ENCODE data around the gene ZMYND11. TPM values are rescaled to one million over a fixed set of nuclear protein-coding genes. Genes with fewer than 3 reads are reported as not detected.

ZMYND11 gene
- total and polyA plus RNA-seq, 4 donors: 109 to 143 (median 119) TPM

DNA sequence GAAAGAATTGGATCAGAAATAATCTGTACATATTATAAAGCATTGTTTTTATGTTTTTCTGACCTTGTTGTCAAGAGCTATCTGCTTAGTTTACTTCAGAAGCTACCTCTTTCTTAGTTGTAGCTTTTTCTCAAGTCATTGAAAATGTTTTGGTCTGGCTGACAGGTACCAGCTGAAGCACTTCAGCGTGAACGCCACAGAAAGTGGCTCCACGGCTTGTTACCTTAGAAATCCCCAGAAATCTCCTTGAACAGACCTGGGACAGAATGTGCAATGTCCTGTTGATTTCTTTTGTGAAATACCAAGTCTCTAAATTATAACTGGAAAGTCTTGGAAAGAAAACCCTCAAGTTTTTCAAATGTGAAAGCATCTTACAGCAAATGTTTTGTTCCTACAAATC lies 96.8 kb downstream of the ZMYND11 start:
- no peaks in the 10 kb centered on the region for H3K27me3 ChIP-seq (ENCODE audit: control insufficient read depth, insufficient read depth, low read length)
- DNase-seq (ENCODE audit: low read depth in 4 of 6, low spot score in 6 of 6): no peak
- WGBS (ENCODE audit: insufficient coverage): 80% methylated on average over 3 of the region's 3 CpGs
- no peaks in the 10 kb centered on the region for H3K4me1 ChIP-seq (ENCODE audit: control insufficient read depth, insufficient read depth, low read length)
- H3K27ac ChIP-seq (ENCODE audit: low read depth, low read length): no peak overlapping the region
- H3K9me3 ChIP-seq (ENCODE audit: control insufficient read depth, insufficient read depth, low read length): no peaks in the 10 kb centered on the region
- no peaks in the 10 kb centered on the region for H3K36me3 ChIP-seq (ENCODE audit: control insufficient read depth, insufficient read depth, low read length)
- no peak overlapping the region for H3K4me3 ChIP-seq (ENCODE audit: low read depth, low read length)

DNA sequence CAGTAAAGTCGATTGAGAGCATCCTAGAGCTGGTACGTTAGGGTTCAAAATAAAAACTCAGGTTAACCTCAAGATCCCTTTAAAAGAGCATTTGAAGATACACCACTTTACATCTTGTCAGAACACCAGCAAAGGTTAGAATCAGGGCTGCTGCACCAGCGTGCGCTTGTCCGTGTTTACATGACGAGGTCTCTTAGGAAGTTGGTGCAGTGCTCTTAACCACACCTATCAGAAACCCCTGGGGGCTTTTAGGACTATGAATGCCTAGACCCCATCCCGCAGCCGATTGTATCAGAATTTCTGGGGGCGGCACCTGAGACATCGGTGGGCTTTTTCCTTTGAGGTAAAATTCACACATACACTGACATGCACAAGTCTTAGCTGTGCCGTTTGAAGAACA lies 97.6 kb downstream of the ZMYND11 start:
- Histone ChIP-seq H3K4me3 (ENCODE audit: low read depth, low read length) (no peak overlapping the region), H3K27me3 (ENCODE audit: control insufficient read depth, insufficient read depth, low read length) (no peaks in the 10 kb centered on the region), H3K4me1 (ENCODE audit: control insufficient read depth, insufficient read depth, low read length) (no peaks in the 10 kb centered on the region), H3K27ac (ENCODE audit: low read depth, low read length) (no peak overlapping the region), H3K36me3 (ENCODE audit: control insufficient read depth, insufficient read depth, low read length) (no peaks in the 10 kb centered on the region), H3K9me3 (ENCODE audit: control insufficient read depth, insufficient read depth, low read length) (no peaks in the 10 kb centered on the region)
- DNase-seq (ENCODE audit: low read depth in 4 of 6, low spot score in 6 of 6): no peak
- WGBS (ENCODE audit: insufficient coverage): 96% methylated on average over 8 of the region's 11 CpGs

DNA sequence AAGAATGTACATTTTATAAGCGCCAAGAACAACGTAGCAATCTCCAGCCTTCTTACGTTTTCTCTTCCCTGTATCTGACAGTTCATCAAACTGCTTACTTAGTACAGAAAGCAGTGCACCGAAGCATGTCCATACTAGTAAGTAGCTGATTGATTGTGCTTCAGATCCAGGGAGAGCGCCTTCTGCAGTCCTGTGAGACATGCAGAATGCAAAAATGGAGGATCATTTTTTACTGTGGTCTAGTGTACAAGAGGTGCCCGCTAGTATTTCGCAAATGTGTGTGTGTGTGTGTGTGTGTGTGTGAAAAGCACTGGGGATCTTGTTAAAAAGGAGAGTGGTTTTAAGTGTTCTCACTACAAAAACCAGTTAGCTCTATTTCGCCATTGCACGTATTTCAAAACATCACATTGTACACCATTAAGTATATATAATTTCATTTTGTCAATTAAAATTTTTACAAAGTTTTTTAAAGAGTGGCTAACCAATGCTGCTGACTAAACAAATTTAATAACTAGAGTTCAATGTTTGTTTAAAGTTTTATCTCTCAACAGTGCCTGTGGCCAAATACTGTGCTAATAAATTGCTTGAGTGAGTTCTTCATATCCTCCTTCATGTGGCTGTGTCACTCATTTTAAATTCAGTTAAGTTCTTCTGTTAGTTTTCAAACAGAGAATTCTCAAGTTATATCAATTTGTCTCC lies 99.6 kb downstream of the ZMYND11 start:
- H3K4me1 ChIP-seq (ENCODE audit: control insufficient read depth, insufficient read depth, low read length): no peaks in the 10 kb centered on the region
- DNase-seq (ENCODE audit: low read depth in 4 of 6, low spot score in 6 of 6): peak in 1 of 6 donors; percentile 57
- H3K4me3 ChIP-seq (ENCODE audit: low read depth, low read length): no peak overlapping the region
- H3K27ac ChIP-seq (ENCODE audit: low read depth, low read length): no peak overlapping the region
- 56% methylated on average over 2 of the region's 9 CpGs for WGBS (ENCODE audit: insufficient coverage)
- H3K27me3 ChIP-seq (ENCODE audit: control insufficient read depth, insufficient read depth, low read length): no peaks in the 10 kb centered on the region
- H3K9me3 ChIP-seq (ENCODE audit: control insufficient read depth, insufficient read depth, low read length): no peaks in the 10 kb centered on the region
- peaks cover 5% of the 10 kb centered on the region for H3K36me3 ChIP-seq (ENCODE audit: control insufficient read depth, insufficient read depth, low read length)

- no peak overlapping the region for H3K27ac ChIP-seq (ENCODE audit: low read depth, low read length)
- WGBS (ENCODE audit: insufficient coverage): 100% methylated on average over 1 of the region's 3 CpGs
- no peaks in the 10 kb centered on the region for H3K4me1 ChIP-seq (ENCODE audit: control insufficient read depth, insufficient read depth, low read length)
- H3K36me3 ChIP-seq (ENCODE audit: control insufficient read depth, insufficient read depth, low read length): peaks cover 8% of the 10 kb centered on the region
- no peak overlapping the region for H3K4me3 ChIP-seq (ENCODE audit: low read depth, low read length)
- H3K9me3 ChIP-seq (ENCODE audit: control insufficient read depth, insufficient read depth, low read length): no peaks in the 10 kb centered on the region
- H3K27me3 ChIP-seq (ENCODE audit: control insufficient read depth, insufficient read depth, low read length): no peaks in the 10 kb centered on the region
- DNase-seq (ENCODE audit: low read depth in 4 of 6, low spot score in 6 of 6): no peak
Measured at GRCh38 chr10:235915-236314, 100.7 kb downstream of the ZMYND11 start.

GRCh38 chr10:239109-239508 lies 103.9 kb downstream of the ZMYND11 start:
- Histone ChIP-seq H3K9me3 (ENCODE audit: control insufficient read depth, insufficient read depth, low read length) (no peaks in the 10 kb centered on the region), H3K4me3 (ENCODE audit: low read depth, low read length) (no peak overlapping the region), H3K27ac (ENCODE audit: low read depth, low read length) (no peak overlapping the region), H3K4me1 (ENCODE audit: control insufficient read depth, insufficient read depth, low read length) (peaks cover 7% of the 10 kb centered on the region), H3K27me3 (ENCODE audit: control insufficient read depth, insufficient read depth, low read length) (no peaks in the 10 kb centered on the region), H3K36me3 (ENCODE audit: control insufficient read depth, insufficient read depth, low read length) (peaks cover 11% of the 10 kb centered on the region)
- peak in 1 of 6 donors; percentile 54 for DNase-seq (ENCODE audit: low read depth in 4 of 6, low spot score in 6 of 6)
- 90% methylated on average over 2 of the region's 6 CpGs for WGBS (ENCODE audit: insufficient coverage)

DNA sequence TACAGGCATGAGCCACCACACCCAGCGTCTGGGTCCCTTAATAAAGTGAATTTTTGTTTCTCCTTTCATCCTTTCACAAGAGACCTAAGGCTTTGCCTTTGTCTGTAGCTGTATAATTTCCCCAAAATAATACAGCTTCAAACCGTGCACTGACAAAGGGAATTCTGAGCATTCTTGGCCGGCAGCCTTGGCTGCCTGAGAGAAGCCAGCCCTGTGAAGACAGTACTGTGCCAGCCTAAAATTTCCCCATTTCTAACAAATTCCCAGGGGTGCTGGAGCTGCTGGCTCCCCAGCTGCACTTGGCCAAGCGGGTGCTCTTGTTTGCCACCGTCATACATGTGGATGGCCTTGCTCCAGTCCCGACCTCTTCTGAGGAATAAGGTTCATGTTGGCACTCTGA lies 106.2 kb downstream of the ZMYND11 start:
- Histone ChIP-seq H3K9me3 (ENCODE audit: control insufficient read depth, insufficient read depth, low read length) (no peaks in the 10 kb centered on the region), H3K27ac (ENCODE audit: low read depth, low read length) (no peak overlapping the region), H3K36me3 (ENCODE audit: control insufficient read depth, insufficient read depth, low read length) (peaks cover 11% of the 10 kb centered on the region), H3K27me3 (ENCODE audit: control insufficient read depth, insufficient read depth, low read length) (no peaks in the 10 kb centered on the region), H3K4me1 (ENCODE audit: control insufficient read depth, insufficient read depth, low read length) (peaks cover 7% of the 10 kb centered on the region), H3K4me3 (ENCODE audit: low read depth, low read length) (no peak overlapping the region)
- peak in 4 of 6 donors; percentile 7 to 87 (median 36) for DNase-seq (ENCODE audit: low read depth in 4 of 6, low spot score in 6 of 6)
- WGBS (ENCODE audit: insufficient coverage): 54% methylated on average over 2 of the region's 6 CpGs

GRCh38 chr10:241966-242643 lies 106.8 kb downstream of the ZMYND11 start:
- H3K4me1 ChIP-seq (ENCODE audit: control insufficient read depth, insufficient read depth, low read length): peaks cover 7% of the 10 kb centered on the region
- WGBS (ENCODE audit: insufficient coverage): 65% methylated on average over 3 of the region's 9 CpGs
- H3K27me3 ChIP-seq (ENCODE audit: control insufficient read depth, insufficient read depth, low read length): no peaks in the 10 kb centered on the region
- no peaks in the 10 kb centered on the region for H3K9me3 ChIP-seq (ENCODE audit: control insufficient read depth, insufficient read depth, low read length)
- no peak overlapping the region for H3K4me3 ChIP-seq (ENCODE audit: low read depth, low read length)
- H3K36me3 ChIP-seq (ENCODE audit: control insufficient read depth, insufficient read depth, low read length): peaks cover 13% of the 10 kb centered on the region
- H3K27ac ChIP-seq (ENCODE audit: low read depth, low read length): no peak overlapping the region
- DNase-seq (ENCODE audit: low read depth in 4 of 6, low spot score in 6 of 6): no peak

DNA sequence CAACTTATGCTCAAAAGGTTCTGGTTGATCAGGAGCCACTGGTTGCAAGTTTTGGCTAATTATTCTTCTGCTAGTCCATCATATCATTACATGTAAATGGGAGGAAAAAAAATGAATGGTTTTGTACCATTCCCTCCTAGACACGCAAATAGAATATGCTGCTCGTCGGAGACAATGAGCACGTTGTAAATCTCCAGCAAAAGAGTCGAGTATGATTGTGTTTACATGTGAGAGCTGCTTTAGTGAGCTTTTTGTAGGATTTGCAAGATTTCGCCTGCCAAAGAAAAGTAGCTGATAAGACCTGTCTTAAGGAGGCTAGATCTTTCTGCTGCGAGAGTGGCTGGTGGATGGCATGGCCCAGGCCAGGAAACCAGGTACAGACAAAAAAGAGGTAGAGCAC lies 109.0 kb downstream of the ZMYND11 start:
- WGBS (ENCODE audit: insufficient coverage): 72% methylated on average over 3 of the region's 7 CpGs
- no peak for DNase-seq (ENCODE audit: low read depth in 4 of 6, low spot score in 6 of 6)
- Histone ChIP-seq H3K27me3 (ENCODE audit: control insufficient read depth, insufficient read depth, low read length) (no peaks in the 10 kb centered on the region), H3K9me3 (ENCODE audit: control insufficient read depth, insufficient read depth, low read length) (no peaks in the 10 kb centered on the region), H3K4me1 (ENCODE audit: control insufficient read depth, insufficient read depth, low read length) (peaks cover 7% of the 10 kb centered on the region), H3K36me3 (ENCODE audit: control insufficient read depth, insufficient read depth, low read length) (peaks cover 18% of the 10 kb centered on the region), H3K4me3 (ENCODE audit: low read depth, low read length) (no peak overlapping the region), H3K27ac (ENCODE audit: low read depth, low read length) (no peak overlapping the region)

DNA sequence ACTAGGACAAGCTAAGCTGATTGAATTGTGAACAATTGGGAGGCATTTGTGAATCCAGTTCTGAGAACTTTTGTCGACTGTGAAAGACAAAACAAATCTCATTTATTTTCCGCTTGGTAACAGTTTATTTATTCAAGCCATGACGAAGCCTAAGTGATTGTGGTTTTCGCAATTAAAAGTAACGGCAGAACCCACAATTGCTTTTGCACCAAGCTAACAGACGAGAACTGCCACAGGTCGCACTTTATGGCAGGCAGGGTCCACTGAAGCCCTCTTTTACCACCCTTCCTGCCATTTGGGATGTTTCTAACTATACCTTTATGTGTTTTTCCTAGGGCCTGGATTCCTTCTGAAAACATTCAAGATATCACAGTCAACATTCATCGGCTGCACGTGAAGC lies 111.2 kb downstream of the ZMYND11 start:
- no peaks in the 10 kb centered on the region for H3K27me3 ChIP-seq (ENCODE audit: control insufficient read depth, insufficient read depth, low read length)
- H3K36me3 ChIP-seq (ENCODE audit: control insufficient read depth, insufficient read depth, low read length): peaks cover 24% of the 10 kb centered on the region
- H3K27ac ChIP-seq (ENCODE audit: low read depth, low read length): no peak overlapping the region
- no peak overlapping the region for H3K4me3 ChIP-seq (ENCODE audit: low read depth, low read length)
- DNase-seq (ENCODE audit: low read depth in 4 of 6, low spot score in 6 of 6): no peak
- no peaks in the 10 kb centered on the region for H3K9me3 ChIP-seq (ENCODE audit: control insufficient read depth, insufficient read depth, low read length)
- WGBS (ENCODE audit: insufficient coverage): 90% methylated on average over 7 of the region's 9 CpGs
- H3K4me1 ChIP-seq (ENCODE audit: control insufficient read depth, insufficient read depth, low read length): peaks cover 2% of the 10 kb centered on the region

GRCh38 chr10:247480-247879 lies 112.2 kb downstream of the ZMYND11 start:
- no CpG with 5 or more reads among the region's 4 CpGs for WGBS (ENCODE audit: insufficient coverage)
- Histone ChIP-seq H3K27me3 (ENCODE audit: control insufficient read depth, insufficient read depth, low read length) (no peaks in the 10 kb centered on the region), H3K9me3 (ENCODE audit: control insufficient read depth, insufficient read depth, low read length) (no peaks in the 10 kb centered on the region), H3K4me3 (ENCODE audit: low read depth, low read length) (no peak overlapping the region), H3K36me3 (ENCODE audit: control insufficient read depth, insufficient read depth, low read length) (peaks cover 28% of the 10 kb centered on the region), H3K27ac (ENCODE audit: low read depth, low read length) (no peak overlapping the region), H3K4me1 (ENCODE audit: control insufficient read depth, insufficient read depth, low read length) (no peaks in the 10 kb centered on the region)
- no peak for DNase-seq (ENCODE audit: low read depth in 4 of 6, low spot score in 6 of 6)
